ENCODE results near the gene SMARCD2. TPM values are rescaled to one million over a fixed set of nuclear protein-coding genes. Genes with fewer than 3 reads are reported as not detected.
A peak's percentile ranks its signal among the peaks of the same experiment; 100 is the strongest.
"Not testable (repeated sequence)": the region's sequence is repeated elsewhere in the genome, so short reads cannot be mapped to it uniquely, and the experiment has no call there.

SMARCD2 gene
- total RNA-seq: 100 to 1,000 TPM in 1 of 2 experiments, 10 to 100 TPM in 1; 100.0 to 101 TPM

- ChIA-PET POLR2A (interaction anchor here (1.4 to 1.8 kb wide), 3 partner anchors 11 to 69 kb away, joined by 4 to 20 read pairs (median 6); partner anchors contain the start of genes CCDC47 and DDX42), CTCF (interaction anchor here (0.5 to 3.0 kb wide), 10 partner anchors 10 to 174 kb away, joined by 3 to 10 read pairs (median 4); partner anchors contain the start of gene FTSJ3)
- intact Hi-C loops (cut with DNase I, micrococcal nuclease): loop anchor here (1.0 to 5.0 kb wide), 17 partner anchors 15 to 820 kb away; partner anchors contain the start of genes CCDC47 (in 2 of the 2), ERN1 (in 2 of the 2), FTSJ3 (in 2 of the 2) and PSMC5 (in 2 of the 2)
- Mint-ChIP-seq H3K27ac (peak within 1 kb of the TSS; percentile 97), H3K4me3 (peak within 1 kb of the TSS; percentile 98), H3K9me3 (ENCODE audit: low read depth) (no peaks in the 10 kb centered on the region), H3K27me3 (no peaks in the 10 kb centered on the region), H3K36me3 (ENCODE audit: low read depth) (peaks cover 12% of the 10 kb centered on the region), H3K4me1 (peaks cover 35% of the 10 kb centered on the region)
- peak; percentile 89 for ATAC-seq
- peak; percentile 100 for DNase-seq
These were observed at the start of gene SMARCD2 for GRCh38 chr17:63842540-63843386. TSS of gene SMARCD2 (minus strand) at chr17:63842685. CDS start at chr17:63842674, 11 bp downstream.

- H3K36me3 Mint-ChIP-seq (ENCODE audit: low read depth); H3K9me3 Mint-ChIP-seq (ENCODE audit: low read depth); H3K4me1 Mint-ChIP-seq; intact Hi-C loops (cut with DNase I, micrococcal nuclease); H3K27ac Mint-ChIP-seq; H3K27me3 Mint-ChIP-seq; POLR2A ChIA-PET; H3K4me3 Mint-ChIP-seq: not testable (repeated sequence)
- DNase-seq (peak; percentile 36), ATAC-seq (peak; percentile 82)
- CTCF ChIA-PET: interaction anchor here (0.5 to 4.1 kb wide), 14 partner anchors 15 to 244 kb away, joined by 3 to 19 read pairs (median 4); partner anchors contain the start of gene CSHL1
These were observed 46.8 kb upstream of the SMARCD2 start for GRCh38 chr17:63889026-63889848.

- intact Hi-C loops (cut with DNase I, micrococcal nuclease); POLR2A ChIA-PET; H3K4me3 Mint-ChIP-seq; H3K36me3 Mint-ChIP-seq (ENCODE audit: low read depth); H3K27ac Mint-ChIP-seq; DNase-seq; H3K27me3 Mint-ChIP-seq; H3K4me1 Mint-ChIP-seq; ATAC-seq; H3K9me3 Mint-ChIP-seq (ENCODE audit: low read depth): not testable (repeated sequence)
- CTCF ChIA-PET: interaction anchor here (1.3 kb wide), 1 partner anchor 140 kb away, joined by 3 read pairs; no protein-coding TSS in a partner anchor
These were observed 42.6 kb upstream of the SMARCD2 start for GRCh38 chr17:63885119-63885518.

GRCh38 chr17:63882626-63883126 is 40.2 kb upstream of the SMARCD2 start:
- CTCF ChIA-PET: interaction anchor here (0.6 to 1.2 kb wide), 7 partner anchors 10 to 1400 kb away, joined by 3 to 5 read pairs (median 3); no protein-coding TSS in a partner anchor
- H3K27ac Mint-ChIP-seq; H3K9me3 Mint-ChIP-seq (ENCODE audit: low read depth); POLR2A ChIA-PET; H3K4me1 Mint-ChIP-seq; ATAC-seq; intact Hi-C loops (cut with DNase I, micrococcal nuclease); H3K27me3 Mint-ChIP-seq; H3K4me3 Mint-ChIP-seq; DNase-seq; H3K36me3 Mint-ChIP-seq (ENCODE audit: low read depth): not testable (repeated sequence)

GRCh38 chr17:63881935-63882601 is 39.6 kb upstream of the SMARCD2 start, which contains the start of gene GH2:
TSS of gene GH2 (minus strand) at chr17:63881944. CDS start at chr17:63881801, 143 bp downstream.
- CTCF ChIA-PET: interaction anchor here (1.1 to 1.2 kb wide), 3 partner anchors 10 to 147 kb away, joined by 3 to 4 read pairs (median 4); no protein-coding TSS in a partner anchor
- Mint-ChIP-seq H3K4me1 (no peaks in the 10 kb centered on the region), H3K27me3 (no peaks in the 10 kb centered on the region), H3K9me3 (ENCODE audit: low read depth) (no peaks in the 10 kb centered on the region), H3K27ac (no peak within 1 kb of the TSS), H3K4me3 (no peak within 1 kb of the TSS), H3K36me3 (ENCODE audit: low read depth) (no peaks in the 10 kb centered on the region)
- intact Hi-C loops (cut with DNase I, micrococcal nuclease): no loop called here
- DNase-seq (peak; percentile 77), ATAC-seq (peak; percentile 96)
- POLR2A ChIA-PET: no interaction called here

- CTCF ChIA-PET: interaction anchor here (0.6 to 1.1 kb wide), 7 partner anchors 11 to 296 kb away, joined by 3 to 7 read pairs (median 4); no protein-coding TSS in a partner anchor
- H3K27ac Mint-ChIP-seq; H3K36me3 Mint-ChIP-seq (ENCODE audit: low read depth); H3K4me3 Mint-ChIP-seq; intact Hi-C loops (cut with DNase I, micrococcal nuclease); H3K4me1 Mint-ChIP-seq; H3K9me3 Mint-ChIP-seq (ENCODE audit: low read depth); POLR2A ChIA-PET; H3K27me3 Mint-ChIP-seq; DNase-seq; ATAC-seq: not testable (repeated sequence)
These were observed 38.9 kb upstream of the SMARCD2 start for GRCh38 chr17:63881337-63881736.

- Mint-ChIP-seq H3K9me3 (ENCODE audit: low read depth) (no peaks in the 10 kb centered on the region), H3K27ac (no peak overlapping the region), H3K27me3 (no peaks in the 10 kb centered on the region), H3K36me3 (ENCODE audit: low read depth) (no peaks in the 10 kb centered on the region), H3K4me1 (no peaks in the 10 kb centered on the region), H3K4me3 (no peak overlapping the region)
- CTCF ChIA-PET: interaction anchor here (0.6 to 1.1 kb wide), 5 partner anchors 11 to 253 kb away, joined by 3 to 7 read pairs (median 4); no protein-coding TSS in a partner anchor
- POLR2A ChIA-PET: no interaction called here
- ATAC-seq (no peak), DNase-seq (no peak)
- intact Hi-C loops (cut with DNase I, micrococcal nuclease): no loop called here
These were observed 38.2 kb upstream of the SMARCD2 start for GRCh38 chr17:63880706-63881105.

- intact Hi-C loops (cut with DNase I, micrococcal nuclease); H3K4me3 Mint-ChIP-seq; H3K36me3 Mint-ChIP-seq (ENCODE audit: low read depth); H3K27ac Mint-ChIP-seq; ATAC-seq; H3K27me3 Mint-ChIP-seq; H3K9me3 Mint-ChIP-seq (ENCODE audit: low read depth); H3K4me1 Mint-ChIP-seq; DNase-seq; POLR2A ChIA-PET: not testable (repeated sequence)
- CTCF ChIA-PET: interaction anchor here (1.0 kb wide), 2 partner anchors 14 to 19 kb away, joined by 3 read pairs; no protein-coding TSS in a partner anchor
These were observed 35.9 kb upstream of the SMARCD2 start for GRCh38 chr17:63878413-63878812.

GRCh38 chr17:63874693-63875092 is 32.2 kb upstream of the SMARCD2 start:
- H3K36me3 Mint-ChIP-seq (ENCODE audit: low read depth); ATAC-seq; DNase-seq; H3K4me3 Mint-ChIP-seq; H3K27ac Mint-ChIP-seq; intact Hi-C loops (cut with DNase I, micrococcal nuclease); H3K4me1 Mint-ChIP-seq; H3K9me3 Mint-ChIP-seq (ENCODE audit: low read depth); H3K27me3 Mint-ChIP-seq: not testable (repeated sequence)
- CTCF ChIA-PET: interaction anchor here (0.9 kb wide), 1 partner anchor 10 kb away, joined by 6 read pairs; no protein-coding TSS in a partner anchor
- POLR2A ChIA-PET: interaction anchor here (0.6 kb wide), 1 partner anchor 259 kb away, joined by 7 read pairs; no protein-coding TSS in a partner anchor

- POLR2A ChIA-PET: interaction anchor here (0.6 kb wide), 1 partner anchor 260 kb away, joined by 7 read pairs; no protein-coding TSS in a partner anchor
These were observed 31.7 kb upstream of the SMARCD2 start for GRCh38 chr17:63874061-63874626.

More at GRCh38 chr17:63874061-63874626, 31.7 kb upstream of the SMARCD2 start:
- intact Hi-C loops (cut with DNase I, micrococcal nuclease); H3K9me3 Mint-ChIP-seq (ENCODE audit: low read depth); DNase-seq; H3K4me3 Mint-ChIP-seq; H3K4me1 Mint-ChIP-seq; ATAC-seq; H3K27me3 Mint-ChIP-seq; H3K36me3 Mint-ChIP-seq (ENCODE audit: low read depth); H3K27ac Mint-ChIP-seq: not testable (repeated sequence)
- CTCF ChIA-PET: interaction anchor here (0.9 kb wide), 1 partner anchor 9 kb away, joined by 6 read pairs; no protein-coding TSS in a partner anchor

Measured in activated CD4-positive, alpha-beta T cell treated with anti-CD3 and anti-CD28 coated beads for 36 hours (primary cell).